Naive thymus-derived CD8-positive, alpha-beta T cell (primary cell): Measurements from ENCODE around the gene SERPINA12. TPM values are rescaled to one million over a fixed set of nuclear protein-coding genes. Genes with fewer than 3 reads are reported as not detected.
A peak's percentile ranks its signal among the peaks of the same experiment; 100 is the strongest.

Experiments used
- ATAC-seq, 2 donors: fragments of 150-1000 bp; cut with Tn5 transposase in 1 of 2; sonication (Bioruptor Pico), chemical (Tn5 transposase) in 1 of 2; 1 replicate in 1 of 2; 2 replicates in 1 of 2; pipeline ENCODE4 v1.10.0; 2021; ENCODE audit warnings: mild to moderate bottlenecking in 2 of 2, moderate library complexity in 2 of 2
- POLR2A ChIA-PET: fragments of 350-600 bp; sonication (Branson Sonifier 250); formaldehyde crosslinking; loops from one replicate; lab custom pipeline; 2021; ENCODE audit warnings: antibody characterized with exemption; lab: Charles Lee
- DNase-seq, 10 donors: peaks; one replicate each; pipeline versions ENCODE4 v3.0.0 to v3.0.0-alpha.2; 2020 to 2022
- H3K27ac Mint-ChIP-seq, 10 donors: one replicate each; pipeline ENCODE4 v1.8.0; 2020 to 2022; ENCODE audit warnings: mild to moderate bottlenecking in 10 of 10, mixed read lengths in 10 of 10, moderate library complexity in 4 of 10, inconsistent platforms in 1 of 10
- H3K27me3 Mint-ChIP-seq, 5 donors: one replicate each; pipeline ENCODE4 v1.8.0; 2021 to 2022; ENCODE audit warnings: mixed read lengths in 5 of 5
- H3K36me3 Mint-ChIP-seq, 3 donors: one replicate each; pipeline ENCODE4 v1.8.0; 2020 to 2022; ENCODE audit warnings: mixed read lengths in 3 of 3, mild to moderate bottlenecking in 2 of 3, inconsistent platforms in 1 of 3
- H3K4me1 Mint-ChIP-seq, 4 donors: one replicate each; pipeline ENCODE4 v1.8.0; 2021 to 2022; ENCODE audit warnings: mixed read lengths in 4 of 4
- H3K4me3 Mint-ChIP-seq, 10 donors: one replicate each; pipeline ENCODE4 v1.8.0; 2020 to 2022; ENCODE audit warnings: mild to moderate bottlenecking in 10 of 10, mixed read lengths in 10 of 10, moderate library complexity in 6 of 10, inconsistent platforms in 1 of 10
- H3K9me3 Mint-ChIP-seq, 9 donors: one replicate each; pipeline ENCODE4 v1.8.0; 2020 to 2022; ENCODE audit warnings: mixed read lengths in 9 of 9, mild to moderate bottlenecking in 3 of 9, inconsistent platforms in 1 of 9, moderate library complexity in 1 of 9
- polyA plus RNA-seq, 3 donors: library from polyadenylated mRNA; unstranded; fragments of 300-500 nt; fragmentation: Illumina TruSeq; gene quantifications; one replicate each; pipeline ENCODE4 v1.2.3, GENCODE V29; 2021
- total RNA-seq, 8 experiments: library from RNA in 2 of 8; stranded (reverse) in 2 of 8; gene quantifications; one replicate each; pipeline ENCODE4 v1.2.3 and lab custom pipeline; 2021 to 2026

SERPINA12 gene
- total and polyA plus RNA-seq, 5 experiments from 2014 or later, result not detected

DNA sequence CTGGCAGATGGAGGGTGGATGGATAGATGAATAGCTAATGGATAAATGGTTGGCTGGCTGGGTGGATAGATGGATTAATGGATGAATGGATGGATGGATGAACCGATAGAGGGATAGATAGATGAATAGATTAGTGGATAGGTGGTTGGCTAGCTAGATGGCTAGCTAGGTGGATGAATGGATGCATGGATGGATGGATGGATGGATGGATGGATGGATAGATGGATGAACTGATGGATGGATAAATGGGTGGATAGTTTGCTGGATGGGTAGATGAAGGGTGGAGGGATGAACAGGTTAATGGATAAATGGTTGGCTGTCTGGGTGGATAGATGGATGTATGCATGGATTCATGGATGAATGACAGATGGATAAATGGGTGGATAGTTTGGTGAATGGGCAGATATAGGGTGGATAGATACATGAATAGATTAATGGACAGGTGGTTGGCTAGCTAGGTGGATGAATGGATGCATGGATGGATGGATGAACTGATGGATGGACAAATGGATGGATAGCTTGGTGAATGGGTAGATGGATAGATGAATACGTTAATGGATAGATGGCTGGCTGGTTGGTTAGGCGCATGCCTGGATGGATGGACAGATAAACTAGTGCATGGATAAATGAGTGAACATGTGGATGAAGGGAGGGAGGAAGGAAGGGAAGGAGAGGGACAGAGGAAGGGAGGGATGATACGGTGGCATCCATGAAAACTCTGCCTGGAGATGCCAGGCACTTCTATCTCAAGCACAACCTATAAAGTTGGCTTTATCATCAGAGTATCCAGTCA is 41.3 kb downstream of the SERPINA12 start:
- DNase-seq (no peak), ATAC-seq (no peak)
- peaks cover 0 to 7% (median 0%) of the 10 kb centered on the region in 3 donors for H3K36me3 Mint-ChIP-seq
- POLR2A ChIA-PET, result no interaction called here
- no peaks in the 10 kb centered on the region for H3K4me1 Mint-ChIP-seq
- peaks cover 14 to 39% (median 19%) of the 10 kb centered on the region in 5 donors for H3K27me3 Mint-ChIP-seq
- H3K9me3 Mint-ChIP-seq, result peaks cover 0 to 30% (median 14%) of the 10 kb centered on the region in 9 donors
- H3K4me3 Mint-ChIP-seq, result no peak overlapping the region
- no peak overlapping the region for H3K27ac Mint-ChIP-seq

DNA sequence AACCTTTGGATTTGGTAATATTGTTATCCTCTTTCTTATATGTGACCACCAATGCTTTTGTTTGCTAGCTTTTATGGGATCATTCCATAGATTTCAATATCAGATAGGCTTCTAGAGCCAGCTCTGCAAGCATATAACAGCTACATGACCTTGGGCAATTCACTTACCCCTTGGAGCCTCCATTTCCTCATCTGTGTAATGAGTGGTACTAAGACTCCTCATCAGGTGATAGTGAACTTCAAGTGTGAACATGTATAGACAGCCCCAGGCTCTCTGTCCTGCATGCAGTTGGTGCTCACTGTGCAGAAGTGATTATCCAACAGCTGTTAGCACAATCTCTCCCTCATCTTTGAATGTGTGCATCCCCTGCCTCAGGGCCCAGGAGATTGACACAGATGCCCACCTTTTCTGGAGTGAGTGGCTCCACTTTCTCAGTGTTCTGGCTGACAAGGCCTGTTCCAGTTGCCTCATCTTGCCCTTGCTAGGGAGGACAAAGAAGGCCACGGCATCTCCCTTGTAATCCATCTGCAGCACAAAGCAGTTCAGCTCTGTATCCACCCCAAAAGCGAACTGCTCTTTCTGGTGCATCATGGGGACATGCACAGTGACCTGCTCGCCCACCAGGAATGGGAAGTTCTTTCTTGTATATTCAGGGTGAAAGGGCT is 42.4 kb downstream of the SERPINA12 start:
- POLR2A ChIA-PET, result no interaction called here
- Mint-ChIP-seq H3K9me3 (peaks cover 0 to 35% (median 14%) of the 10 kb centered on the region in 9 donors), H3K36me3 (peaks cover 0 to 7% (median 0%) of the 10 kb centered on the region in 3 donors), H3K4me3 (no peak overlapping the region), H3K4me1 (no peaks in the 10 kb centered on the region), H3K27ac (no peak overlapping the region), H3K27me3 (peaks cover 15 to 38% (median 18%) of the 10 kb centered on the region in 5 donors)
- ATAC-seq, result no peak
- no peak for DNase-seq

DNA sequence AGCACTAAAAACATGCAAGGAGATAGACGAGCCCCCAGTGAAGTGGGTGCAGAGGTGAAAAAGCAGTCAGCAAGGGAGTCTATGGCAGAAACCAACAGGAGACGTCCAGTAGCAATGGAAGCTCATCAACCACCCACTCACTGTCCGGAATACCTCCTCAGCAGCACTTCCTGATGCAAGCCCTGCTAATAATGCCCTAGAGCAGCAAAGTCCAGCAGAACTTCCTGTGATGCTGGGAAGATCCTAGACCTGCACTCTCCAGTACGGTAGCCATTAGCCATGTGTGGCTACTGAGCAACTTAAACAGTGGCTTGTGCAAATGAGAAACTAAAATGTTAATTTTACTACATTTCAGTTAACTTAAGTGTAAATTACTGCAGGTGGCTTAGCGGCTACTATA is 44.2 kb downstream of the SERPINA12 start:
- H3K9me3 Mint-ChIP-seq, result peaks cover 0 to 38% (median 14%) of the 10 kb centered on the region in 9 donors
- H3K27me3 Mint-ChIP-seq, result peaks cover 13 to 47% (median 21%) of the 10 kb centered on the region in 5 donors
- POLR2A ChIA-PET, result no interaction called here
- H3K36me3 Mint-ChIP-seq, result peaks cover 0 to 7% (median 0%) of the 10 kb centered on the region in 3 donors
- ATAC-seq (no peak), DNase-seq (no peak)
- no peak overlapping the region for H3K27ac Mint-ChIP-seq
- no peaks in the 10 kb centered on the region for H3K4me1 Mint-ChIP-seq
- no peak overlapping the region for H3K4me3 Mint-ChIP-seq

- POLR2A ChIA-PET, result no interaction called here
- H3K9me3 Mint-ChIP-seq, result peaks cover 0 to 38% (median 14%) of the 10 kb centered on the region in 9 donors
- no peak overlapping the region for H3K27ac Mint-ChIP-seq
- H3K4me3 Mint-ChIP-seq, result no peak overlapping the region
- no peaks in the 10 kb centered on the region for H3K4me1 Mint-ChIP-seq
- DNase-seq (no peak), ATAC-seq (no peak)
- H3K27me3 Mint-ChIP-seq, result peaks cover 13 to 51% (median 21%) of the 10 kb centered on the region in 5 donors
- peaks cover 0 to 7% (median 0%) of the 10 kb centered on the region in 3 donors for H3K36me3 Mint-ChIP-seq
Observed at GRCh38 chr14:94464290-94464689, 45.0 kb downstream of the SERPINA12 start.

DNA sequence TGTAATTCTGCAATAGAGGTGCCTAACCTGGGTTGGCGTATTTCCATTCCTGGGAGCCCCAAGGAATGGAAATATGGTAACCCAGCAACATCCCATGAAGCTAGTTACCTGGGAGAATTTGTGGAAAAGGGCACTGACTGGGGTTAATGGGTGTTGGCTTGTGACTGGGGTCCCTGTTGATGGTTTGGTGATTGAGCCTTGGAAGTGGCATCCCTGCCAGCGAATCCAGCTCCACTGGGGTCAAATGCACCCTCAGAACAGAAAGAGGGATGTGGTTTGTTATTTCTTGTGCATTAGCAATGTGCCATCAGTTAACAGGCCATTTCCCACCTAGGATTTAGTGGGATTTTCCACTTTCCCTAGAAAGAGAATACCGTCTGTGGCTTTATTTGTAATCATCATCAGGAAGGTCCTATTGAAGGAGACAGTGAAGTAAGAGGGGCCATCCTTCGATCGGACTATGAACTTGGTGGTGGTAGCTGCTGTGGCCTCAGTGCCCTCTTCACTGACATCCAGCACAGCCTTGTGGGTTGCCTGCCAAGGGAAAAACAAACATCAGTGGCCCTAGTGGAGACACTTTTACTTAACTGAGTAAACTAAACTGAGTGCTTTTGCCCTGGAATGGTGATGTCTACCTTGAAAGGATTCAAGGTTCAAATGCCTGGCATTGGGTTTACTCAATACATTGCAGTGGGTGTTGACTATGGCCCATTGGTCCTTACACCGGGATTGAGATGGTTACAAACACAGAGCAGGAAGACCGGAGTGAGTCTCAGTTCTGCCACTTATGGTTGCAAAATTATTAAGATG is 46.3 kb downstream of the SERPINA12 start:
- Mint-ChIP-seq H3K4me1 (no peaks in the 10 kb centered on the region), H3K36me3 (peaks cover 0 to 7% (median 0%) of the 10 kb centered on the region in 3 donors), H3K27ac (no peak overlapping the region), H3K4me3 (no peak overlapping the region), H3K27me3 (peaks cover 10 to 56% (median 19%) of the 10 kb centered on the region in 5 donors), H3K9me3 (peaks cover 0 to 40% (median 16%) of the 10 kb centered on the region in 9 donors)
- POLR2A ChIA-PET, result no interaction called here
- ATAC-seq (no peak), DNase-seq (no peak)

GRCh38 chr14:94462219-94462551 is 47.1 kb downstream of the SERPINA12 start:
- Mint-ChIP-seq H3K27me3 (peaks cover 6 to 56% (median 19%) of the 10 kb centered on the region in 5 donors), H3K36me3 (peaks cover 0 to 7% (median 2%) of the 10 kb centered on the region in 3 donors)
- ATAC-seq, result no peak

GRCh38 chr14:94461526-94462218 is 47.6 kb downstream of the SERPINA12 start:
- Mint-ChIP-seq H3K36me3 (peaks cover 0 to 7% (median 2%) of the 10 kb centered on the region in 3 donors), H3K27ac (no peak overlapping the region), H3K4me3 (no peak overlapping the region), H3K27me3 (peaks cover 7 to 57% (median 20%) of the 10 kb centered on the region in 5 donors), H3K4me1 (no peaks in the 10 kb centered on the region), H3K9me3 (peaks cover 0 to 50% (median 20%) of the 10 kb centered on the region in 9 donors)
- POLR2A ChIA-PET, result no interaction called here
- no peak for ATAC-seq
- no peak for DNase-seq

More at GRCh38 chr14:94462219-94462551, 47.1 kb downstream of the SERPINA12 start:
- no peak overlapping the region for H3K4me3 Mint-ChIP-seq
- POLR2A ChIA-PET, result no interaction called here
- H3K4me1 Mint-ChIP-seq, result no peaks in the 10 kb centered on the region
- peaks cover 0 to 48% (median 18%) of the 10 kb centered on the region in 9 donors for H3K9me3 Mint-ChIP-seq
- no peak for DNase-seq
- peak overlapping the region in 1 of 10 donors; percentile 53 for H3K27ac Mint-ChIP-seq

- no peaks in the 10 kb centered on the region for H3K4me1 Mint-ChIP-seq
- no peak overlapping the region for H3K27ac Mint-ChIP-seq
- peaks cover 7 to 54% (median 20%) of the 10 kb centered on the region in 5 donors for H3K27me3 Mint-ChIP-seq
- no peak for ATAC-seq
- POLR2A ChIA-PET, result no interaction called here
- peaks cover 0 to 47% (median 19%) of the 10 kb centered on the region in 9 donors for H3K9me3 Mint-ChIP-seq
- H3K36me3 Mint-ChIP-seq, result peaks cover 0 to 2% (median under 1%) of the 10 kb centered on the region in 3 donors
- H3K4me3 Mint-ChIP-seq, result no peak overlapping the region
- DNase-seq, result no peak
Observed at GRCh38 chr14:94460631-94461416, 48.4 kb downstream of the SERPINA12 start.

DNA sequence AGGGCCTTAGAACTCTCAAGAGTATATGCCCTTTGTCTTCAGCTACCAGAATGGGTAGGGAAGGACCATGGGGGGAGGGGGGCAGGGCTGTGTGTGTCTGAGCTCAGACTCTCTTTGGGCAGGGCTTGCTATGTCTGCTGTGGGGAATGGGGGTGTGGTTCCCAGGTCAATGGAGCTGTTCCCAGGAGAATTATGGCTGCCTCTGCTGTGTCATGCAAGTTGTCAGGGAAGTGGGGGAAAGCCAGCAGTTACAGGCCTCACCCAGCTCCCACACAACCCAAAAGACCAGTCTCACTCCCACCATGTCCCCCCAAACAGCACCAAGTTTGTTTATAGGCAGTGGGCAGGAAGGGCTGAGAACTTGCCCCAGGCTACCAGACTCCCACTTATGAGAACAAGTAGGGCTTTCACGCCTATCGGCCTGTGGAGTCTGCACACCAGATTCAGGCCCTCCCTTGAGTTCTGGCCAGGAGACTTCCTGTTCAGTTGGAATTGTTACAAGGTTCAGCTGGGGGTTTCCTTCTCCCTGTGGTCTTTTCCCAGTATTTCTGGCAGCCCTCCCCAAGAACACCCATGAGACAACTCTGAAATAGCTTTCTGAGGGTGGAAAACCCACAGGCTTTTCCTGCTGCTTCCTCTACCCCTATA is 50.6 kb downstream of the SERPINA12 start:
- DNase-seq (no peak), ATAC-seq (no peak)
- H3K27me3 Mint-ChIP-seq, result peaks cover 12 to 74% (median 28%) of the 10 kb centered on the region in 5 donors
- peaks cover 0 to 2% (median 0%) of the 10 kb centered on the region in 3 donors for H3K36me3 Mint-ChIP-seq
- no peak overlapping the region for H3K4me3 Mint-ChIP-seq
- no peak overlapping the region for H3K27ac Mint-ChIP-seq
- H3K9me3 Mint-ChIP-seq, result peaks cover 0 to 49% (median 15%) of the 10 kb centered on the region in 9 donors
- POLR2A ChIA-PET, result no interaction called here
- H3K4me1 Mint-ChIP-seq, result no peaks in the 10 kb centered on the region

- Mint-ChIP-seq H3K9me3 (peaks cover 0 to 43% (median 13%) of the 10 kb centered on the region in 9 donors), H3K27ac (no peak overlapping the region), H3K4me1 (no peaks in the 10 kb centered on the region), H3K36me3 (peaks cover 0 to 2% (median 0%) of the 10 kb centered on the region in 3 donors), H3K27me3 (peaks cover 15 to 80% (median 30%) of the 10 kb centered on the region in 5 donors), H3K4me3 (no peak overlapping the region)
- no peak for ATAC-seq
- no peak for DNase-seq
- POLR2A ChIA-PET, result no interaction called here
Observed at GRCh38 chr14:94458096-94458495, 51.2 kb downstream of the SERPINA12 start.

DNA sequence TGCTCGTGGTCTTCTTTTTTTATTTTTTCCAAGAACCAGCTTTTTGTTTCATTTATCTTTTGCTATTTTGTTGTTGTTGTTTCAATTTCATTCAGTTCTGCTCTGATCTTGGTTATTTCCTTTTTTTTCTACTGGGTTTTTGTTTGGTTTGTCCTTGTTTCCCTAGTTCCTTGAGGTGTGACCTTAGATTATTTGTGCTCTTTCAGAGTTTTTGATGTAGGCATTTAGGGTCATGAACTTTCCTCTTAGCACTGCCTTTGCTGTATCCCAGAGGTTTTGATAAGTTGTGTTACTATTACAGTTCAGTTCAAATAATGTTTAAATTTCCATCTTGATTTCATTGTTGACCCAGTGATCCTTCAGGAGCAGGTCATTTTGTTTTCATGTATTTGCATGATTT is 53.3 kb downstream of the SERPINA12 start:
- Mint-ChIP-seq H3K27ac (no peak overlapping the region), H3K27me3 (peaks cover 13 to 62% (median 24%) of the 10 kb centered on the region in 5 donors), H3K4me1 (no peaks in the 10 kb centered on the region), H3K9me3 (peaks cover 0 to 36% (median 13%) of the 10 kb centered on the region in 9 donors), H3K36me3 (peaks cover 0 to 2% (median 0%) of the 10 kb centered on the region in 3 donors), H3K4me3 (no peak overlapping the region)
- DNase-seq (no peak), ATAC-seq (no peak)
- POLR2A ChIA-PET, result no interaction called here
